ENCODE measurements around the gene GNAZ.

GNAZ gene

DNA sequence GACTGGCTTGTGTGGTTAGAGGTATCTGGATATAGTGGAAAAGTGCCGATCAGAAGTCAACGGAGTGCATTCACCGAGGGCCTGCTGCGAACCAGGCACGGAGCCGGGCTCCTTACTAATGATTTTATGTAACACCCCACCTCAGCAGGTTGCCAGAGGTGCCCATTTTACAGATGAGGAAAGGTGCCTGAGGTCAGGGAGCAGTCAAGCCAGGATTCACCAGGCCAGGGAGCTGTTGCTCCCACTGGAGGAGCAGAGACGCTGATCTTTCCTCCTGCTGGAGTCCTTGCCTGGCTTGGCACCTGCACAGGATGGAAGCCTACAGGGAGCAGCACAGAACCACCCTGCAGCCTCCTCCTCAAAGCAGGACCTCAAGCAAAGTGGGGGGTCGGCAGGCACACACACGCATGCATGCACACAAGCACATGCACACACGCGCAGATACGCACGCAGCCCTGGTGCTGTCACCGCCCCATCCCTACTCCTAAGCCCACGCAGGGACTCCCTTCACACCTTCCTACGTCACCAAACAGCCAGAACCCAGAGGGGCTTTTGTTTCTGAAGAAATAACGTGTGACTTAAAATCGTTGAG, 55.3 kb downstream of the GNAZ start:
- DNase-seq (ENCODE audit: insufficient read length, low spot score) = no peak
- TF ChIP-seq, protein P1, sequence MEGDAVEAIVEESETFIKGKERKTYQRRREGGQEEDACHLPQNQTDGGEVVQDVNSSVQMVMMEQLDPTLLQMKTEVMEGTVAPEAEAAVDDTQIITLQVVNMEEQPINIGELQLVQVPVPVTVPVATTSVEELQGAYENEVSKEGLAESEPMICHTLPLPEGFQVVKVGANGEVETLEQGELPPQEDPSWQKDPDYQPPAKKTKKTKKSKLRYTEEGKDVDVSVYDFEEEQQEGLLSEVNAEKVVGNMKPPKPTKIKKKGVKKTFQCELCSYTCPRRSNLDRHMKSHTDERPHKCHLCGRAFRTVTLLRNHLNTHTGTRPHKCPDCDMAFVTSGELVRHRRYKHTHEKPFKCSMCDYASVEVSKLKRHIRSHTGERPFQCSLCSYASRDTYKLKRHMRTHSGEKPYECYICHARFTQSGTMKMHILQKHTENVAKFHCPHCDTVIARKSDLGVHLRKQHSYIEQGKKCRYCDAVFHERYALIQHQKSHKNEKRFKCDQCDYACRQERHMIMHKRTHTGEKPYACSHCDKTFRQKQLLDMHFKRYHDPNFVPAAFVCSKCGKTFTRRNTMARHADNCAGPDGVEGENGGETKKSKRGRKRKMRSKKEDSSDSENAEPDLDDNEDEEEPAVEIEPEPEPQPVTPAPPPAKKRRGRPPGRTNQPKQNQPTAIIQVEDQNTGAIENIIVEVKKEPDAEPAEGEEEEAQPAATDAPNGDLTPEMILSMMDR (IDR thresholded peaks at IDR 0.05; ENCODE audit: insufficient read depth, missing control alignments) = no peak
- no peak for FAIRE-seq

DNA sequence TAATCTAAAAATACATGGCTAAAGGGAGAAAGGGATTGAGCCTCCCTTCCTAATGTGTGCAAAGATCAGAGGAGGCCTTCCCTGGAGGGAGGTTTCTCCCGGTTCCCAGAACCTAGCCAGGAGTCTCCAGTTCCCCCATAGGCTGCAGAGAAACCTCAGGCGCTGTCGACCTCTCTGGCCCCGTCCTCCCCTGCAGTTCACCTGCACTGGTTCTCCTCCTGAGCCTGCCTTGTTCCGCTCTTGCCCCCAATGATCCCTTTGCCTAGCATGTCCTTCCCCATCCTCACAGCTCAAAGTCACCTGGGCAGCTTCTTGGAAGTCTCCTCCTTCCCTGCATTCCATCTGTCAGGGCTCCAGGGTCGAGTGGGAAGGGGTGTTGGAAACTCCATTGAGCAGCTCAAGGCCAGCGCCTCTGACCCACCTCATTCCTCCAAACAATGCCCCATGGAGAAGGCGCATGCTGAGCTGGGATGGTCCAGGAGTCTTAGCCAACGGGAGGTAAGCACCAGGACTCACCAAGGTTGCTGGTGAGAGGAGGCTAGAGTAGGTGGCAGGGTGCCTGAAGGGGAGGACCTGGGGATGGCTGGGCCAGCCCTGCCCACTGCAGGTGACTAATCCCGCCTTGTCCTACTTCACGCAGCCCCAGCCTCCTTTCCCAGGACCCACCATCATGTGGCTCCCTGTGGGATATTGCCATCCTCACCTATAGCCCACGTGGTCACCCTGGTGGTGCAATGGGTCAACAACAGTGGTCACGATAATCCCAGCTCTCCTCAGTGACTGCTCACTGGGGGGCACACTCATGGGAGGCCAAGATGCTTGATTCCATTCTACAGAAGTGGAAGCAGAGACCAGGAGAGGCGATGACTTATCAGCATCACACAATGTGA, 56.1 kb downstream of the GNAZ start:
- TF ChIP-seq, protein P1 (IDR thresholded peaks at IDR 0.05; ENCODE audit: insufficient read depth, missing control alignments) = no peak
- DNase-seq (ENCODE audit: insufficient read length, low spot score) = no peak
- no peak for FAIRE-seq

DNA sequence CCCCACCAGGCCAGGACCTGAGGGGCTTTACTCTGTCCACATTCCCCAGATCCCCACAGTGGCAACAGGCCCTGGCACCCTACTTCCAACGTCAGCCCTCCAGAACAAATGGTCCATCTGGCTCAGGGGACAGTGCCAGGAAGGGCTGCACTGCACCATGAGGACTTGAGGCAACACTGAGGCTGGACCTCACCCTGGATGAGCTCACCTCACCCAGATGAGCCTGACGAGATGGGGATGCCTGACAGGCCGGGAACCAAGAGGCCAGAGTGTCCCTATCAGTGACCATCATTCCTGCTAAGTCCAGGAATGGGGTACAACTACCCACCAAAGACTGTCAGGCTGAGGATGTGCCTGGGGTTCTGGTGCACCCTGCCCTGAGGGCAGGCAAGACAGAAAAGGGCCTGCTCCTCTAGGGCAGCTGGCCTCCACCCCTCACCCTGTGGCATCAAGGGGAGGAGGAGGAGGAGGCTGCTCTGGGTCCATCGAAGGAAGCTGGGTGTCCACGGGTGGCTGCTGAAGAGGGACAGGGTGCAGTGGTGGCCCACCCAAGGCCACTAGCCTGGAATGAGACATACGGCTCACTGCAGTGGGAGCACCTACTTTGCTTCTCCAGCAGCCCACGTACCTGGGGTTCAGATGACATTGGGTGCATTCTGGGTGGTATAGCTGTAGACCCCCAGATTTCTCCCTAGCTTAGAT, 56.9 kb downstream of the GNAZ start:
- FAIRE-seq = no peak
- TF ChIP-seq, protein P1 (IDR thresholded peaks at IDR 0.05; ENCODE audit: insufficient read depth, missing control alignments) = no peak
- DNase-seq (ENCODE audit: insufficient read length, low spot score) = no peak

DNA sequence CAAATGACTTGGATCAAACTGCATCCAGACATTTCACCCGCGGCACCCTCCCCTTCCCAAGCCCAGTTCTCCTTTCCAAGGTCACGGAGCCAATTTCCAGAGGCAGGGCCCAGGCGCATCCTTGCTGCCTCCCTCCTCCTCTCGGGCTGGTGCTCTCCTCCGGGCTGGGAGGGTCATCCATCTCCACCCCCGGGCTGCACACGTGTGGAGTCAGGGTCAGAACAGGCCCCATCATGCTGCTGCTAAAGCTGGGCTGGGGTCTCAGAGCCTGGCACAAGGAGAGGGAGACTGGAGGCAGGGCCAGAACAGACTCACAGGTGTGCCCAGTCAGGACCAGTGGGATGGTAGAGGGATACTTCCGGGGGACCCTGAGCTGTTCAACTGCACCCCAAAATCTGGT, 57.5 kb downstream of the GNAZ start:
- TF ChIP-seq, protein P1 (IDR thresholded peaks at IDR 0.05; ENCODE audit: insufficient read depth, missing control alignments) = no peak
- no peak for DNase-seq (ENCODE audit: insufficient read length, low spot score)
- no peak for FAIRE-seq

DNA sequence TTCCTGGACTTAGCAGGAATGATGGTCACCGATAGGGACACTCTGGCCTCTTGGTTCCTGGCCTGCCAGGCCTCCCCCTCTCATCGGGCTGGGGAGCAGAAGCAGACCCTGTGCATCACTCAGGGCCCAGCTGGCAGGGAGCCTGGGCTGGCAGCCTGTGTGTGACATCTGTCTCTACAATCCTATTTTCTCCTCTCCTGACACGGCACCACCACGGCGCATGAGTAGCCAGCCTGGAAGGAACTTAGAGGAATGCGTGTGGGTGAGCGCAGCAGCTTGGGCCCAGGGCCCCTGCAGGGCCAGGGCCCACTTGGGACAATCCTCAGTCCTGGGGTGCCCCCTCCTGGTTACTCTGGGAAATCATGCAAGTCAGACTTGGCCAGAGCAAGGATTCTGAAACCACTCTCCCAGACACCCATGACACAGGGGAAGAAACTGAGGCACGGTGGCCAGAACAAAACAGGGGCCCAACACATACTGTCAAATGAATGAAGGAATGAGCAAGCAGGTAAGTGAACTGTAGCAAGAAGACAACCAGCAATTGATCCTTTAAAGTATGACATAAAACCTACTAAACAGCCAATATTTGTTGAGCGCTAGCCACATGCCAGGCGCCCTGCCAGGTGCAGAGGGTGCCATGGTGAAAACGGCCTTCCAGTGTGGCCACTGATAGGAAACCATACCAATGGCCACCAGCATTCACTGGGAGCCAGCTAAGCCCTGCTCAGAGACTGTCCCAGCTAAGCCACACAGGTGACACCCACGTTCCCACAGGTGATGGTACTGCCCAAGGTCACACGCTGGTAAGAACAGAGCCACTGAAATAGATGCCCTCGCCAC, 58.2 kb downstream of the GNAZ start:
- TF ChIP-seq, protein P1 (IDR thresholded peaks at IDR 0.05; ENCODE audit: insufficient read depth, missing control alignments) = peak; percentile 79
- DNase-seq (ENCODE audit: insufficient read length, low spot score) (peak; percentile 96), FAIRE-seq (no peak)

DNA sequence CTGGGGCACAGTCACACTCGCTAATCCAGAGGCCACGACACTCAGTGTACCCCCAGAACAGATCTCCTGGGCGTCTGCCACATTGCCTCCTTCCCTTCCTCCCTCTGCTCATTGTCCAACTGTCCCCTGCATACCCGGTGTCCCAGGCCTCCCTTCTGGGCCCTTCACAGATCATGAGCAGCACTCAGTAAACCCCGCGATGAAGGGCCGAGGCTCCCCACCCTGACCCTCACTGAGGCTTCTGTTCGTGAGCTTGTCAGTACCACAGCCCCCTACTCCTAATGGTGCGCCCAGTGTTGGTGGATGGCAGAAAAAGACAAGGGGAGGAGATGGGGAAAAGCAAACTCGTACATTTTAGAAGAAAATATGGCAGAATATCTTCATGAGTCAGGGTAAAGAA, 58.8 kb downstream of the GNAZ start:
- DNase-seq (ENCODE audit: insufficient read length, low spot score) (no peak), FAIRE-seq (no peak)
- TF ChIP-seq, protein P1 (IDR thresholded peaks at IDR 0.05; ENCODE audit: insufficient read depth, missing control alignments) = no peak
